ENCODE data around the gene PEX11G. TPM values are rescaled to one million over a fixed set of nuclear protein-coding genes. Genes with fewer than 3 reads are reported as not detected.

Gene PEX11G
- total and polyA plus RNA-seq, 9 of the 15 experiments (the other 6 are each of a cell fraction or from before 2014, with no cell fraction given): 0.07 to 3.2 (median 0.70) TPM; not detected in 1

- TF ChIP-seq ZNF407 (IDR thresholded peaks at IDR 0.05; ENCODE audit: low read depth) (no peak), PHF21A (IDR thresholded peaks at IDR 0.05; ENCODE audit: borderline replicate concordance, low read depth) (no peak), GTF2B (IDR thresholded peaks at IDR 0.05; ENCODE audit: extremely low read depth, insufficient read length) (no peak), REST (IDR thresholded peaks at IDR 0.05; ENCODE audit: borderline replicate concordance) (peak; percentile 92), REST (CRISPR knock-in tag; IDR thresholded peaks at IDR 0.05; ENCODE audit: low read depth) (peak; percentile 91), MITF (IDR thresholded peaks at IDR 0.05) (0 out of 2 replicates have a peak, but pooled peaks have one; percentile 64)
Observed at GRCh38 chr19:7505682-7506384, 17.0 kb upstream of the PEX11G start (continued).

Measured in K562 (cell line).